Astrocyte (in vitro differentiated cells and primary cell): ENCODE measurements around the gene EMP2. TPM values are rescaled to one million over a fixed set of nuclear protein-coding genes. Genes with fewer than 3 reads are reported as not detected.
"Not testable (repeated sequence)": the region's sequence is repeated elsewhere in the genome, so short reads cannot be mapped to it uniquely, and the experiment has no call there.

Experiments used
- DNase-seq: peaks from one replicate; pipeline ENCODE4 v3.0.0-alpha.2; 2010; ENCODE audit warnings: low read depth
- FAIRE-seq: peaks from 2 replicates; lab custom pipeline; 2011; peaks lifted over from hg19 to GRCh38; lab: Jason Lieb, UNC
- H2AFZ ChIP-seq: 2 replicates; pipeline ENCODE4 v1.6.0; 2012; ENCODE audit warnings: low read depth, low read length, inconsistent platforms
- H3K27ac ChIP-seq: 2 replicates; pipeline ENCODE4 v1.5.1; 2011; ENCODE audit warnings: low read depth, low read length, inconsistent platforms
- H3K27me3 ChIP-seq: 2 replicates; pipeline ENCODE4 v1.6.0; 2011; ENCODE audit warnings: low read length, inconsistent platforms; ENCODE audit not compliant: insufficient read depth
- H3K36me3 ChIP-seq: 2 replicates; pipeline ENCODE4 v1.5.1; 2011; ENCODE audit warnings: low read length, inconsistent platforms; ENCODE audit not compliant: insufficient read depth
- H3K4me1 ChIP-seq: 2 replicates; pipeline ENCODE4 v1.5.1; 2011; ENCODE audit warnings: low read length, inconsistent platforms; ENCODE audit not compliant: insufficient read depth
- H3K4me2 ChIP-seq: 2 replicates; pipeline ENCODE4 v1.6.0; 2012; ENCODE audit warnings: low read length, inconsistent platforms
- H3K4me3 ChIP-seq: 2 replicates; pipeline ENCODE4 v1.5.1; 2011; ENCODE audit warnings: low read depth, mild to moderate bottlenecking, low read length, inconsistent platforms; ENCODE audit not compliant: insufficient read depth
- H3K79me2 ChIP-seq: 2 replicates; pipeline ENCODE4 v1.6.0; 2012; ENCODE audit warnings: mild to moderate bottlenecking, low read length, inconsistent platforms; ENCODE audit not compliant: insufficient read depth
- H3K9ac ChIP-seq: 2 replicates; pipeline ENCODE4 v1.6.0; 2012; ENCODE audit warnings: mild to moderate bottlenecking, low read length, inconsistent platforms
- H3K9me3 ChIP-seq: 2 replicates; pipeline ENCODE4 v1.5.1; 2012; ENCODE audit warnings: low read depth, mild to moderate bottlenecking, low read length, inconsistent platforms; ENCODE audit not compliant: insufficient read depth
- H4K20me1 ChIP-seq: 2 replicates; pipeline ENCODE4 v1.6.0; 2012; ENCODE audit warnings: low read length, inconsistent platforms; ENCODE audit not compliant: insufficient read depth
- H3K27ac Mint-ChIP-seq: one replicate; pipeline ENCODE4 v1.8.0; 2021; ENCODE audit warnings: mild to moderate bottlenecking, mixed read lengths; ENCODE audit not compliant: unreplicated experiment
- H3K27me3 Mint-ChIP-seq: one replicate; pipeline ENCODE4 v1.8.0; 2021; ENCODE audit warnings: low read depth, mixed read lengths; ENCODE audit not compliant: unreplicated experiment
- H3K36me3 Mint-ChIP-seq: one replicate; pipeline ENCODE4 v1.8.0; 2021; ENCODE audit warnings: low read depth, mixed read lengths; ENCODE audit not compliant: unreplicated experiment
- H3K4me1 Mint-ChIP-seq: one replicate; pipeline ENCODE4 v1.8.0; 2021; ENCODE audit warnings: low read depth, mixed read lengths; ENCODE audit not compliant: unreplicated experiment
- H3K4me3 Mint-ChIP-seq: one replicate; pipeline ENCODE4 v1.8.0; 2021; ENCODE audit warnings: mild to moderate bottlenecking, moderate library complexity, mixed read lengths; ENCODE audit not compliant: unreplicated experiment
- H3K9me3 Mint-ChIP-seq: one replicate; pipeline ENCODE4 v1.8.0; 2021; ENCODE audit warnings: mild to moderate bottlenecking, mixed read lengths; ENCODE audit not compliant: unreplicated experiment
- EZH2 ChIP-seq: IDR thresholded peaks from 2 replicates; pipeline ENCODE4 v1.6.1; 2012; ENCODE audit warnings: mild to moderate bottlenecking, low read length, inconsistent platforms; ENCODE audit not compliant: insufficient read depth
- total RNA-seq: library from RNA; stranded (reverse); gene quantifications from 2 replicates; pipeline ENCODE4 v1.2.1, GENCODE V29; 2021
- TF ChIP-seq, protein P1 (sequence below): IDR thresholded peaks from 2 replicates; pipeline ENCODE4 v1.5.1; 2011; ENCODE audit warnings: low read depth, mild to moderate bottlenecking, inconsistent platforms, low read length, moderate library complexity; ENCODE audit not compliant: insufficient read depth

Gene EMP2
- total RNA-seq, 1 donor from 2014 or later = 1.7 TPM

DNA sequence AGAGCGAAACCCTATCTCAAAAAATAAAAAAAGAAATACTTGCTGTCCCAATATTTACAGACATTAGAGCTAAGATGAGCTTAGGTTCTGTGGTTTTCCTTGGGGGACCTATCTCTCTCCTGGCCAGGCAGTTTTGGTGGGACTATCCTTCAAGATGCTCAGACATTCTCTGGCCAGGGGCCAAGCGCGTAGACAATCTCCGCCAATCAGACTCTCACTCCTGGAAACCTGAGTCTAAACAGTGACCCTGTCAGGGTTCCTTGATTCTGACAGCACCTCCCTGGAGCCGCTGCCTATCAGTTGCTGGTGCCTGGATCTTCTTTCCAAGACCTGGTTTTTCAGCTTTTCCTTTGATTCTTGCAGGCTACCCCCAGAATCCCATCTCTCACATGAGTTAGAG, 45.6 kb downstream of the EMP2 start:
- no peak overlapping the region for H3K27ac Mint-ChIP-seq
- H4K20me1 ChIP-seq = no peaks in the 10 kb centered on the region
- no peak overlapping the region for H3K27ac ChIP-seq
- H2AFZ ChIP-seq = no peak overlapping the region
- peaks cover 5% of the 10 kb centered on the region for H3K27me3 Mint-ChIP-seq
- peaks cover 3% of the 10 kb centered on the region for H3K4me1 ChIP-seq
- no peaks in the 10 kb centered on the region for H3K4me1 Mint-ChIP-seq
- H3K27me3 ChIP-seq = no peaks in the 10 kb centered on the region
- no peak overlapping the region for H3K9ac ChIP-seq
- H3K4me2 ChIP-seq = no peak overlapping the region
- FAIRE-seq (no peak), DNase-seq (no peak)
- peaks cover 2% of the 10 kb centered on the region for H3K36me3 ChIP-seq
- H3K9me3 ChIP-seq = no peaks in the 10 kb centered on the region
- no peaks in the 10 kb centered on the region for H3K9me3 Mint-ChIP-seq
- no peak overlapping the region for H3K4me3 Mint-ChIP-seq
- no peaks in the 10 kb centered on the region for H3K79me2 ChIP-seq
- H3K4me3 ChIP-seq = no peak overlapping the region
- no peak for TF ChIP-seq EZH2
- TF ChIP-seq, protein P1, sequence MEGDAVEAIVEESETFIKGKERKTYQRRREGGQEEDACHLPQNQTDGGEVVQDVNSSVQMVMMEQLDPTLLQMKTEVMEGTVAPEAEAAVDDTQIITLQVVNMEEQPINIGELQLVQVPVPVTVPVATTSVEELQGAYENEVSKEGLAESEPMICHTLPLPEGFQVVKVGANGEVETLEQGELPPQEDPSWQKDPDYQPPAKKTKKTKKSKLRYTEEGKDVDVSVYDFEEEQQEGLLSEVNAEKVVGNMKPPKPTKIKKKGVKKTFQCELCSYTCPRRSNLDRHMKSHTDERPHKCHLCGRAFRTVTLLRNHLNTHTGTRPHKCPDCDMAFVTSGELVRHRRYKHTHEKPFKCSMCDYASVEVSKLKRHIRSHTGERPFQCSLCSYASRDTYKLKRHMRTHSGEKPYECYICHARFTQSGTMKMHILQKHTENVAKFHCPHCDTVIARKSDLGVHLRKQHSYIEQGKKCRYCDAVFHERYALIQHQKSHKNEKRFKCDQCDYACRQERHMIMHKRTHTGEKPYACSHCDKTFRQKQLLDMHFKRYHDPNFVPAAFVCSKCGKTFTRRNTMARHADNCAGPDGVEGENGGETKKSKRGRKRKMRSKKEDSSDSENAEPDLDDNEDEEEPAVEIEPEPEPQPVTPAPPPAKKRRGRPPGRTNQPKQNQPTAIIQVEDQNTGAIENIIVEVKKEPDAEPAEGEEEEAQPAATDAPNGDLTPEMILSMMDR = no peak
- peaks cover 8% of the 10 kb centered on the region for H3K36me3 Mint-ChIP-seq

DNA sequence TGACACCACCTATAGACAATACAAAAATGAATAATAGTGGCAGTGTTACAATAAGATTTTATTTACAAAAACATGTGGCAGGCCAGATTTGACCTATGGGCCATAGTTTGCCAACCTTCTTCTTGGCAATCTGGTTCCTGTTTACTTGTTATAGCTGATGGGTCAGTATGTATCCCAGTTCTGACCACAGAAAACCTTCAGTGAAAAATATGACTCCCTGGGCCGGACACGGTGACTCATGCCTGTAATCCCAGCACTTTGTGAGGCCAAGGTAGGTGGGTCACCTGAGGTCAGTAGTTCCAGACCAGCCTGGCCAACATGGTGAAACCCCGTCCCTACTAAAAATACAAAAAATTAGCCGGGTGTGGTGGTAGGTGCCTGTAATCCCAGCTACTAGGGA, 46.8 kb downstream of the EMP2 start:
- H3K4me3 ChIP-seq, H3K27ac Mint-ChIP-seq, H3K4me2 ChIP-seq, H3K36me3 ChIP-seq, FAIRE-seq, H4K20me1 ChIP-seq, H3K4me1 ChIP-seq, H3K36me3 Mint-ChIP-seq, H3K27me3 Mint-ChIP-seq, H3K4me3 Mint-ChIP-seq, H3K27ac ChIP-seq, H3K4me1 Mint-ChIP-seq, H3K9ac ChIP-seq, H3K27me3 ChIP-seq, H3K9me3 ChIP-seq, H3K79me2 ChIP-seq, H3K9me3 Mint-ChIP-seq, H2AFZ ChIP-seq: not testable (repeated sequence)
- peak; percentile 24 for DNase-seq

DNA sequence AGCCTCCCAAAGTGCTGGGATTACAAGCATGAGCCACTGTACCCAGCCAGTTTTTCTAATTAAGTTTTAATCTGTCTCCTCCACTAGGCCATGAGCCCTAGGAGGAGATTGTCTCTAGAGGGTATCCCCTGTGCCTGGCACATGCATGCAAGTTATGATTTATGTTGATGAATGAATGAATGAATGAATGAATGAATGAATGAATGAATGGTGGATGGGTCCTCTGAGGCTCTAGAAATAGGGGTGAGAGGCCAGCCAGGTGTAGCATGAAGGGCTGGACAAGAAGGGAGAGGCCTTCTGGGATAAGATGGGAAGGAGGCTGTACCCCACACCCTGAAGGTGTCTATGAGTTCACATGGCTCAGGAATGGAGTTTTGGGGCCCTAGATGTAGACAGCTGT, 48.8 kb downstream of the EMP2 start:
- Histone ChIP-seq H3K4me1 (peaks cover 3% of the 10 kb centered on the region), H3K4me3 (no peak overlapping the region), H3K27ac (no peak overlapping the region), H4K20me1 (no peaks in the 10 kb centered on the region), H3K27me3 (no peaks in the 10 kb centered on the region), H3K9ac (no peak overlapping the region), H3K36me3 (peaks cover 2% of the 10 kb centered on the region), H2AFZ (no peak overlapping the region), H3K79me2 (no peaks in the 10 kb centered on the region), H3K4me2 (no peak overlapping the region), H3K9me3 (no peaks in the 10 kb centered on the region)
- Mint-ChIP-seq H3K27ac (no peak overlapping the region), H3K4me3 (no peak overlapping the region), H3K9me3 (no peaks in the 10 kb centered on the region), H3K27me3 (peaks cover 3% of the 10 kb centered on the region), H3K36me3 (no peaks in the 10 kb centered on the region), H3K4me1 (no peaks in the 10 kb centered on the region)
- FAIRE-seq (no peak), DNase-seq (no peak)
- TF ChIP-seq EZH2 = no peak
- TF ChIP-seq, protein P1 = no peak
